ENCODE results near the gene KRTAP29-1.

Gene KRTAP29-1

DNA sequence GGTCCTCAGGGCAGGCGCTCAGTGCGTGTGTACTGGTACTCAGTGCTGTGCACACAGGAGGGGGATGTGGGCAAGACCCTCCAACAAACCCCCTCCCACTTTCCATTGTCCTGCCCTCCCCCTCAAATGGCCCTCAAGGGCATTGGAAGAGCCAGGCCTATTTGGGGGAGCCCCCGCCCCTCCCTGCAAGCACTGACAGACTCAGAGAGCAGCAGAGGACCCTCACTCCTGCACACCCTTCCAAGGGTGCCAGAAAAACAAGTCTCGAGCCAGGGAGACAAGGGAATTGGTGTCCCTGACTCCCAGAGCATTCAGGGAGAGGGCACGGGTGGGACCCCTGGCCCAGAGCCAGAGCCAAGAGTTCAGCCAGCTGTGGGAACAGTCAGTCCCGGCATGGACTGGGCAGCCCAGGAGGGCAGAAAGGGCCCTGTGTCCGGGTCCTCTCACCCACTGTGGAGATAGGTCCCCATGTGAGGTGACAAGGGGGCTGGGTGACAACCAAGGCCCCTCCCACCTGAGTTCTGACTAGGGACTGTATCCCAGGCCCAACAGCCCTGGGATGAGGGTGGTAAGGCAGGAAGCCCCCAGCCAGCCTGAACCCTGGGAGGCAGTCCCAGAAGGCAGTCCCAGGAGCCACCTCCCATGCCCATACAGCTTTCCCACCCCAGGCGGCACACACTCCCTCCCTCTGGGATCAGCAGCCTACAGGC, 24.9 kb upstream of the KRTAP29-1 start:
- DNase-seq = no peak

GRCh38 chr17:41326173-41327145, 23.8 kb upstream of the KRTAP29-1 start:
- DNase-seq = no peak

DNA sequence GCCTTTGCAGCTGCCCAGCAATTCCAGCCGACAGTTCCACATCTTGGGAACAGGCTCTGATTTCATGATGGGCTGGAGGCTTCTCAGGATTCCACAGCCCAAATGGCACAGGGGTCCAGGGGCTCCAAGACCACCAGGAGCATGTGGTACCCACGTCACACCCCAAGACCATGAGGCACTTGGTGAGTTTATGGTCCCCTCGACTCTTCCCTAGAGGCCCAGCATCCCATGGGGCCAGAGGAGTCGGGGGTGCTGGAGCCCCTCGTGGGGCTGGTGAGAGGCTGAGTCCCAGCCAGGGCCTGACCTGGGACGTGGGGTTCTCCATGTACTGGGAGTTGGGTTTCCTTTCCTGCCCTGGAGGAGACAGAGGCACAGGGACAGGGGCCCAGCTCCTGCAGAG, 23.0 kb upstream of the KRTAP29-1 start:
- no peak for DNase-seq

- no peak for DNase-seq
Measured at GRCh38 chr17:41325126-41325525, 22.5 kb upstream of the KRTAP29-1 start.

GRCh38 chr17:41324180-41325075, 21.8 kb upstream of the KRTAP29-1 start:
- DNase-seq = no peak

DNA sequence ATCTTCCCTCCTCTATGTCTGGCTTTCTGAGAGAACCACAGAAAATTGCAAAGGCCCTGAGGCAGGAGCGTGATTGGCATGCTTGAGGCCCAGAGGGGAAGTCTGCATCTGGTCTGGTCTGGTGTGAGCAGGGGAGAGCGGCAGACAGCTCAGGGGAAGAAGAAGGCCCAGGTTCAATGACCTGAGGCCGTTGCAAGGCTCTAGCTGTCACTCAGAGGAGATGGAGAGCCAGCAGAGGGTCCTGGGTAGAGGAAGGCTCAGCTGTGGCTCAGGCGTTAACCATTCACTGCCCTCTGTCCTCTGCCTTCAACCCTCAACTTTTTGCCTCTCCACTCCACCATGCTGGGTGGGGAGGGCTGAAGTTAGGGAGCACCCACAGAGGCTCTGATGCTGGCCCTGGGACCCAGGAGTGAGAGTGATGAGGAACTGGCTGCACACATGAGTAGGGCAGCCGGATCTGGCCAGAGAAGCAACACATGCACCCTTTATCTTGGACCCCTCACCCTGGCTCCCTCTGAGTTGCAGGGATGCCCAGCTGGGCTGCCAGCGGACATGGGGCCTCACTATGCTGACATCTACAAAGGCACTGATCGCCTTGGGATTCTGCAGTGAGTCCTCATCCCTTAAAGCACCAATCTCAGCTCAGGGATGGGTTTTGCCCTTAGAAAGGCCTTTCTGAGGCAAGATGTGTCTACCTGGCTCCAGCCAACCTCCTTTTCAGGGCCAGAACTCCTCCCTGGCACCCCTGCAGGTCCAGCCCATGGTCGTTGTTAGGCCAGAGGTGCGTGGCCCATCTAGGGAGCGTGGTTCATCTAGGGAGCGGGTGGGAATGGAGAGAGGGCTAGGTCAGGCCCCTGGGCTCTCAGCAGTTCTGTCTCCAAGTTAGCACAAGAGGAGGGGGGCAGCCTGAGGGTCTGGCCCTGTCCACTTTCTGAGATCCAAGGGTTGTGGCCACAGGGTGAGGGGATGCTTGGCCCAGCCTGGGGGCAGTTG, 20.5 kb upstream of the KRTAP29-1 start:
- DNase-seq = no peak

- peak in 1 of 2 experiments; percentile 8 for DNase-seq
Measured at GRCh38 chr17:41322094-41322902, 19.6 kb upstream of the KRTAP29-1 start.

DNA sequence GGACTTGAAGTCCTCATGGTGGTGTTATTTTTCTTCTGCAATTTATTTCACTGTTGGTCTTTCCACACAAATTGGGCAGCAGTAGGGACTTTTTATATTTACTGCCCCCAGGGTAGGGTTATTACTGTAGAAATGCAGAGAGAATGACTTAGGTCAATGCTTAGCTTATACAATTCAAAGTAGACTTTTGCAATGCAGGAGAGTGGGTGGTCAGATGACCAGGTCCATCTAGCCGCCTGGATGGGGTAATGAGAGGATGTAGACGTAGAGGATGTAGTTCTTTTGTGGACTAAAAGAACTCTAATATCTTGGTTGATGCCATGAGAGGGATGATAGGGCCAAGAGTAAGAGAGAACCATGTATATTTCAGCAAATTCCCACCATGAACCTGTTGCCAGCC, 15.6 kb upstream of the KRTAP29-1 start:
- DNase-seq = no peak

DNA sequence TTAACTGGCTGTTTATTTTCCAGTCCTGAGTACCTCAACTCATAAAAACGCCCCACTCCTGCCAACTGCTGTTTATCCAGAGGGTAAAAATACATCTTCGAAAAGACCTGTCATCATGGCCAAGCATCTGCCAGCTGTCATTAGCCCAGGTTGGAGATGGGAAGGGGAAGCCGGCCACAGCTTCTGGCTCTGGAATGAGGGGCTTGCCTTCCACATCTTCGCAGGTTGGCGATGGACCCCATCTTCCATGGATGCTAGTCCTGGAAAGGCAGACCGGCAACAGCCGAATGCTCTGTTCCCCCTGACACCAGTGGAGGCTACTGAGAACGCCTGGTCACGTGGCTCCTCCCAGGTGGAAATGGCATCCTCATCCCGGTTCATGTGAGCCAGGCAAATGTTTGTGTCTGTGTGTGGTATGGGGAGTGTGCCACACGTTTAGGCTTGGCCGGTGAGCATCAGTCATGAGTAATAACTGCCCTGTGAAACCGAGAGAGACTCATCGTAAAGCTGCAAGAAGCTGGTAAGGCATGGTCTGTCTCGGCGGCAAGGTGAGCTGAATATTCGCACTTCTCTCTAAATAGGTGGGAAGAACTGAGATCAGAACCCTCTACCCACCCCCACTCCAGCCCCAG, 13.3 kb upstream of the KRTAP29-1 start:
- DNase-seq = no peak

DNA sequence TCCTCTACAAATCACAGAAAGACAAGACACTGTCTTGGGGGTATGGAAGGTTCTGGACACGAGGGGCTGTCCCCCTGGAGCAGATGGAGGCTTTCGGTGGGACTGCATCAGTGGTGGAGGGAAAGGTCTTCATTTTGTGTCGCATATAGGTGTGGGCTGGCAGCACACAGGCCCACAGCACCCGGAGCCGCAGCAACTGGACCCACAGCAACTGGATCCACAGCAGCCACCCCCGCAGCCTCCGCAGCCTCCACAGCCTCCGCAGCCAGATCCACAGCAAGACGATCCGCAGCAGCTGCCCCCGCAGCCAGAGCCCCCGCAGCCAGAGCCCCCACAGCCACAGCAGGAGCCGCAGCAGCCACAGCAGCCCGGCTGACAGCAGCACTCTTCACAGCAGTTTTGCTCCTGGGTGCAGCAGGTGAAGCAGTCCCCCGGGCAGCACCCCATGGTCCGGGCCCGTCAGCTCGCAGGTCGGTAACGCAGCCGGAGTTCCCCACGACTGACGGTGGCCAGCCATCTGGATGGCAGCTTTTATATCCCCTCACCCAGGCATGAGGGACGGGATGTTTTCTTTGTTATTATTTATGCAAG, 12.6 kb upstream of the KRTAP29-1 start, which contains the start of gene KRTAP17-1:
Gene KRTAP17-1, minus strand, starts transcription at position 507 of the 591 bp plus-strand sequence. Its CDS starts 60 bp downstream, at position 447.
- no peak for DNase-seq

- no peak for DNase-seq
Measured at GRCh38 chr17:41311111-41311510, 8.5 kb upstream of the KRTAP29-1 start.

GRCh38 chr17:41308918-41309359, 6.3 kb upstream of the KRTAP29-1 start, which contains the start of gene KRTAP16-1:
Gene KRTAP16-1 (minus strand): TSS chr17:41309309. CDS start chr17:41309253, 56 bp downstream.
- no peak for DNase-seq

DNA sequence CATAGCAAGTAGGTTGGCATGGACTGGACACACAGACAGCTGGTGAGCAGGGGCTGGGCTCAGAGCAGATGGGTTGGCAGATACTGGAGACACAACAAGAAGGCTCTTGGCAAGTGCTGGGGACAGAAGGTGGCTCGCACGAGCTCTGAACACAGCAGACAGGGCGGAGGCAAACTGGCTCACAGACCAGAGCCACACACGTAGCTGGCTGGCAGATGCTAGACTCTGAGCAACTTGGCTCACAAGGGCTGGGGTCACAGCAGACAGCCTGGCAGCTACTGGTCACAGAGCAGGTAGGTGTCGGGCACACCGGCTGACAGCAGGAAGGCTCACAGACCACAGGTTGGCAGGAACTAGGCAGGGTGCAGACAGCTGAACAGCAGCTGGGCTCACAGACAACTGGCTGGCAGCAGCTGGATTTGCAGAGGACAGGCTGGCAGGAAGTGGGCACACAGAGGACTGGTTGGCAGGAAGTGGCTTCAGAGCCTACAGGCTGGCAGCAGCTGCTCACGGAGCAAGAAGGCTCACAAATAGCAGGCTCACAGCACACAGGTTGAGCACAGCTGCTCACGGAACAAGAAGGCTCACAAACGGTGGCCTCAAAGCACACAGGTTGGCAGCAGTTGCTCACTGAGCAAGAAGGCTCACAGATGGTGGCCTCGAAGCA, 5.7 kb upstream of the KRTAP29-1 start:
- no peak for DNase-seq

DNA sequence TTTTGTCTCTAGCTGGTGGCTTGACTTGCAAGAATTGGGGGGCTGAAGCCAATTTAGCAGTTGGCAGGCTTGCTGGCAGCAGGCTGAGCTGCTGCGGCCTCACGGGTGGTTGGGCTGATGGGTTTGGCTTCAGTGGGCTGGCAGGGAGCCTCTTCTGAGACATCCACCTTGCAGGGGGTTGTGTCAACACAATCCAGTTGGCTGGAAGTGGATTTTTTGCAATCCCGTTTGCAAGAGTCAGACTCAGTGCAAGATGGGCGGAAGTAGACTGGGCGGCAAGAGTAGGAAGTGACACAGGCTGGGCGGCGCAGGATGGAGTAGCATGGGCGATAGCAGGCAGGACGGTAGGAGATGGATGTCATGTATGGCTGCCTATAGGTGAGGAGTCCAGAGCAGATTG, 5.0 kb upstream of the KRTAP29-1 start:
- no peak for DNase-seq

- DNase-seq = no peak
Measured at GRCh38 chr17:41304091-41304490, 1.4 kb upstream of the KRTAP29-1 start.

- no peak for DNase-seq
Measured at GRCh38 chr17:41302981-41303380, 330 bp upstream of the KRTAP29-1 start.

- DNase-seq = no peak
Measured at GRCh38 chr17:41301204-41301790, 1.4 kb downstream of the KRTAP29-1 start.

DNA sequence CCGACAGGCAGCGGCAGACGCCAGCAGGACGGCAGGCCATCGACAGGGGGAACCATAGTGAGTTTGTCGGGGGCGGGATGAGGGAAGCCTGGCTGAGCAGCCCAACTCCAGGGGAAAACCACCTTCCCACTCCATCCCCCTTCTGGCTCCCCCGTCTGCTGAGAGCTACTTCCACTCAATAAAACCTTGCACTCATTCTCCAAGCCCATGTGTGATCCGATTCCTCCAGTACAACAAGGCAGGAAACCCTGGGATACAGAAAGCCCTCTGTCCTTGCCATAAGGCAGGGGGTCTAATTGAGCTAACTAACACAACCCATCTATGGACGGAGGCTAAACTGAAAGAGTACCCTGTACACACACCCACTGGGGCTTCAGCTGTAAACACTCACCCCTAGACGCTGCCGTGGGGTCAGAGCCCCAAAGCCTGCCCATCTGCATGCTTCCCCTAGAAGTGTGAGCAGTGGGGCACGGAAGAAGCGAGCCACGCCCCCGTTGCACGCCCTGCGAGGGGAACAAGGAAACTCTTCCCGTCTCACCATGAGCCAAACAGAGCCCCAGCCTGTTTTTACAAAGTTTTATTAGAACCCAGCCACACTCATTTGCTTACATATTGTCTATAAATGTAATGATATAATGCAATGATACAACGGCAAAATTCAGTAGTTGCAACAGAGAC, 4.1 kb downstream of the KRTAP29-1 start:
- no peak for DNase-seq
